HL-60 (cell line): Measurements from ENCODE around the gene SMG6.

Experiments
- DNase-seq, 2 experiments: peaks; one replicate each; pipeline ENCODE4 v3.0.0-alpha.2; 2010 to 2020; ENCODE audit warnings: low read depth in 1 of 2, low spot score in 1 of 2
- H3K27ac ChIP-seq: fragments of 250-450 bp; sonication (Bioruptor Pico); replicated peaks from 2 replicates; pipeline ENCODE4 v1.5.1; 2020; ENCODE audit warnings: mild to moderate bottlenecking, moderate library complexity
- H3K27me3 ChIP-seq: fragments of 250-450 bp; sonication (Bioruptor Pico); 2 replicates; pipeline ENCODE4 v1.5.1; 2021; ENCODE audit warnings: mild to moderate bottlenecking, moderate library complexity; ENCODE audit not compliant: insufficient read depth, poor library complexity, severe bottlenecking
- H3K4me3 ChIP-seq: replicated peaks from 2 replicates; pipeline ENCODE4 v1.5.1; 2011; ENCODE audit warnings: mild to moderate bottlenecking, control low read depth, low read length; ENCODE audit not compliant: insufficient read depth
- GABPA ChIP-seq: IDR thresholded peaks from 2 replicates; pipeline ENCODE4 v1.6.1; 2012; ENCODE audit warnings: low read depth
- POLR2AphosphoS5 ChIP-seq: IDR thresholded peaks from 2 replicates; pipeline ENCODE4 v1.6.1; 2012; ENCODE audit warnings: low read depth
- SPI1 ChIP-seq: IDR thresholded peaks from 2 replicates; pipeline ENCODE4 v1.6.1; 2012; ENCODE audit warnings: low read depth, mild to moderate bottlenecking, borderline replicate concordance
- TF ChIP-seq, protein P1 (sequence below): IDR thresholded peaks from 2 replicates; pipeline ENCODE4 v1.6.1; 2012; ENCODE audit warnings: low read depth; ENCODE audit not compliant: insufficient replicate concordance
- TF ChIP-seq, protein P2 (sequence below): IDR thresholded peaks from one replicate; pipeline ENCODE4 v1.5.1; 2011; ENCODE audit warnings: low read length, control low read depth, inconsistent platforms; ENCODE audit not compliant: insufficient read depth

Gene SMG6

DNA sequence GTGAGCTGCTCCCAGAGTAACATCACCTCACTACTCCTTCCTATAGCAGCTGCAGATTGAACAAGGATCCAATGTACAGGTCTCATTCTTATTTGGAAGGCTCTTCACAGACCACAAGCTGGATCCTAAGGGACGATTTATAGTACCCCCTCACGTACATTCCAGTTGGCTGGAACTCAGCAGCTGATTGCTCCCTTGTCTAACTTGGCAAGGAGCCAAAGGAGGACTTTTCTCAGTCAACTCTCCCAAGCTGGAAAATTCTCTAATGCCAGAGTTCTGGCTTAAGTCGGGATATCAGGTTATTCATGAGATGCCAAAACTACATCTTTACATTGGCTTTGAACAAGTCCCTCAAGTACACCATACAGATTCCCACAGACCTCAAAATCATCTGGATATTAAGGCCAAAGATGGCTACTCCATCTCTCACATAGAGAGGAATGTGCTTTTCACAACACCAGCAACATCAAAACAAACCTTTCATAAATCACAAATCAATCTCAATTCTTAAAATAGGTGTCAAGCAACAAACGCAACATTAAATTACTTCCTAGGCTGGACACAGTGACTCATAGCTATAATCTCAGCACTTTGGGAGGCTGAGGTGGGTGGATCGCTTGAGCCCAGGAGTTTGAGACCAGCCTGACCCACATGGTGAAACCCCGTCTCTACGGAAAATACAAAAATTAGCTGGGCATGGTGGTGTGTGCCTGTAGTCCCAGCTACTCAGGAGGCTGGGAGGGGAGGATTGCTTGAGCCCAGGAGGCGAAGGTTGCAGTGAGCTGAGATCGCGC is 39.3 kb downstream of the SMG6 start:
- H3K4me3 ChIP-seq: no peak overlapping the region
- no peaks in the 10 kb centered on the region for H3K27me3 ChIP-seq
- no peak for DNase-seq
- no peak for TF ChIP-seq POLR2AphosphoS5
- TF ChIP-seq, protein P1, sequence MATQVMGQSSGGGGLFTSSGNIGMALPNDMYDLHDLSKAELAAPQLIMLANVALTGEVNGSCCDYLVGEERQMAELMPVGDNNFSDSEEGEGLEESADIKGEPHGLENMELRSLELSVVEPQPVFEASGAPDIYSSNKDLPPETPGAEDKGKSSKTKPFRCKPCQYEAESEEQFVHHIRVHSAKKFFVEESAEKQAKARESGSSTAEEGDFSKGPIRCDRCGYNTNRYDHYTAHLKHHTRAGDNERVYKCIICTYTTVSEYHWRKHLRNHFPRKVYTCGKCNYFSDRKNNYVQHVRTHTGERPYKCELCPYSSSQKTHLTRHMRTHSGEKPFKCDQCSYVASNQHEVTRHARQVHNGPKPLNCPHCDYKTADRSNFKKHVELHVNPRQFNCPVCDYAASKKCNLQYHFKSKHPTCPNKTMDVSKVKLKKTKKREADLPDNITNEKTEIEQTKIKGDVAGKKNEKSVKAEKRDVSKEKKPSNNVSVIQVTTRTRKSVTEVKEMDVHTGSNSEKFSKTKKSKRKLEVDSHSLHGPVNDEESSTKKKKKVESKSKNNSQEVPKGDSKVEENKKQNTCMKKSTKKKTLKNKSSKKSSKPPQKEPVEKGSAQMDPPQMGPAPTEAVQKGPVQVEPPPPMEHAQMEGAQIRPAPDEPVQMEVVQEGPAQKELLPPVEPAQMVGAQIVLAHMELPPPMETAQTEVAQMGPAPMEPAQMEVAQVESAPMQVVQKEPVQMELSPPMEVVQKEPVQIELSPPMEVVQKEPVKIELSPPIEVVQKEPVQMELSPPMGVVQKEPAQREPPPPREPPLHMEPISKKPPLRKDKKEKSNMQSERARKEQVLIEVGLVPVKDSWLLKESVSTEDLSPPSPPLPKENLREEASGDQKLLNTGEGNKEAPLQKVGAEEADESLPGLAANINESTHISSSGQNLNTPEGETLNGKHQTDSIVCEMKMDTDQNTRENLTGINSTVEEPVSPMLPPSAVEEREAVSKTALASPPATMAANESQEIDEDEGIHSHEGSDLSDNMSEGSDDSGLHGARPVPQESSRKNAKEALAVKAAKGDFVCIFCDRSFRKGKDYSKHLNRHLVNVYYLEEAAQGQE: no peak
- no peak for TF ChIP-seq GABPA
- TF ChIP-seq, protein P2, sequence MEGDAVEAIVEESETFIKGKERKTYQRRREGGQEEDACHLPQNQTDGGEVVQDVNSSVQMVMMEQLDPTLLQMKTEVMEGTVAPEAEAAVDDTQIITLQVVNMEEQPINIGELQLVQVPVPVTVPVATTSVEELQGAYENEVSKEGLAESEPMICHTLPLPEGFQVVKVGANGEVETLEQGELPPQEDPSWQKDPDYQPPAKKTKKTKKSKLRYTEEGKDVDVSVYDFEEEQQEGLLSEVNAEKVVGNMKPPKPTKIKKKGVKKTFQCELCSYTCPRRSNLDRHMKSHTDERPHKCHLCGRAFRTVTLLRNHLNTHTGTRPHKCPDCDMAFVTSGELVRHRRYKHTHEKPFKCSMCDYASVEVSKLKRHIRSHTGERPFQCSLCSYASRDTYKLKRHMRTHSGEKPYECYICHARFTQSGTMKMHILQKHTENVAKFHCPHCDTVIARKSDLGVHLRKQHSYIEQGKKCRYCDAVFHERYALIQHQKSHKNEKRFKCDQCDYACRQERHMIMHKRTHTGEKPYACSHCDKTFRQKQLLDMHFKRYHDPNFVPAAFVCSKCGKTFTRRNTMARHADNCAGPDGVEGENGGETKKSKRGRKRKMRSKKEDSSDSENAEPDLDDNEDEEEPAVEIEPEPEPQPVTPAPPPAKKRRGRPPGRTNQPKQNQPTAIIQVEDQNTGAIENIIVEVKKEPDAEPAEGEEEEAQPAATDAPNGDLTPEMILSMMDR: no peak
- no peak for TF ChIP-seq SPI1
- no peak overlapping the region for H3K27ac ChIP-seq

DNA sequence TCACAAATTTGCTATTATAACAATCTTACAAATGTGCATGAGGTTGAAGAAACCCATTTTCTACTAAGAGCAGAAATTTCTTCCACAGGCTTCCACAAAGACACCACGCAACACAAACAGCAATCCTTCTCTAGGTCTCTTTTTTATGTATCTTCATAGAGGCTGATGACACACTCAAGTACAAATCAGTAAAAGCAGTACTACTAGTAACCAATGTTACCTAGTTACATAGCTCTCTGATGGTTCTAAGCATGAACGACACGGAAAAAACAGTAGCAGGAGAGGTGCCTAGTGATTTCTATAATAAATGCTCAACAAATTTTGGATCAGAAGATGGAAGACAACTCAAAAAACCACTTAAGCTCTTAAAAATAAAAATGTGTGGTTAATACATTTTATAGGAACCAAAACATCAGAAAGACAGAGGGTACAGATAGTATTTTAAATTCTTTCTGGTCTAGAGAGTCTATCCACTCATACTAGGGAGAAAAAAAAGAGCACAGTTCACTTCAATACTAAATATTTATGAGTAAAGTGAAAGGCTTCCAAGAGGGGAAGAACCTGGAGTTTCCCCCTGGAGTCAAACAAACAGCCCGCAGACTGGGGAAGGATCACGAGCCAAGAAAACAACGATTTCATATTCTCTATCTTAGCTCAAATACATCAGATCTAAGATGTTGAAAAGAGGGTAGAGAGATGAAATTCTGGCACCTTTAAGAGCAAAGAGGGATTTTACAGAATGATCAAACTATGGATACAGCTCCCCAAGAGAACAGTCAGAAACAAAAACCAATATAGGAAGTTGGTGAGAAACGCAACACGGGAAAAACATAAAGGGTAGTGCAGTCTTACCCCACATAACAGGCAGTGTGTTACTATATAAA is 40.2 kb downstream of the SMG6 start:
- H3K27ac ChIP-seq: no peak overlapping the region
- no peaks in the 10 kb centered on the region for H3K27me3 ChIP-seq
- no peak overlapping the region for H3K4me3 ChIP-seq
- DNase-seq: no peak
- TF ChIP-seq, protein P2: no peak
- TF ChIP-seq SPI1 (no peak), GABPA (no peak), POLR2AphosphoS5 (no peak)
- TF ChIP-seq, protein P1: no peak

DNA sequence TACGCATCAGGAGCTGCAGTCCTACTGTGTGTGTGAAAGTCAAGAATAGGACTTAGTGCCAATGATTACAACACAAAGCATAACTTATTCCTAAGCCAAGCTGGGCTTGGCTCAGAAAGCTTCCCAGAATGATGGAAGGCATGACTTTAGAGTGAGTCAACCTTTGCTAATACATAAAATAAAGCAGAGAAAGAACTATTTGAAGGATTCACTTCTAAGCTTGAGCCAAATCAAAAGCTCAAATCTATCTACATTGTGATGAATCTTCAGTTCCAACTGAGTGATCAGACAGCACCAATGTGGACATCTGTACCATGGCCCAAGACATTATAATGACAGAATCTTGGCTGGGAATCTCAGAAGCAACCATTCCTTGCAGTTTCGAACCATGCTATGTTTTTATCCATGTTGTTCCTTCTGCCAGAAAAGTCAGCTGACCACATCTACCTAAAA is 41.4 kb downstream of the SMG6 start:
- TF ChIP-seq, protein P1: no peak
- TF ChIP-seq, protein P2: no peak
- TF ChIP-seq POLR2AphosphoS5: no peak
- TF ChIP-seq GABPA: no peak
- no peak for TF ChIP-seq SPI1
- Histone ChIP-seq H3K27ac (no peak overlapping the region), H3K27me3 (no peaks in the 10 kb centered on the region), H3K4me3 (no peak overlapping the region)
- no peak for DNase-seq
